HG02852 (cell line): ENCODE data around the gene DIP2B.

Experiments
- ATAC-seq: cut with Tn5 transposase; IDR thresholded peaks from one replicate; pipeline ENCODE4 v1.9.1; 2021; ENCODE audit warnings: mild to moderate bottlenecking, moderate library complexity; ENCODE audit not compliant: unreplicated experiment

Gene DIP2B

DNA sequence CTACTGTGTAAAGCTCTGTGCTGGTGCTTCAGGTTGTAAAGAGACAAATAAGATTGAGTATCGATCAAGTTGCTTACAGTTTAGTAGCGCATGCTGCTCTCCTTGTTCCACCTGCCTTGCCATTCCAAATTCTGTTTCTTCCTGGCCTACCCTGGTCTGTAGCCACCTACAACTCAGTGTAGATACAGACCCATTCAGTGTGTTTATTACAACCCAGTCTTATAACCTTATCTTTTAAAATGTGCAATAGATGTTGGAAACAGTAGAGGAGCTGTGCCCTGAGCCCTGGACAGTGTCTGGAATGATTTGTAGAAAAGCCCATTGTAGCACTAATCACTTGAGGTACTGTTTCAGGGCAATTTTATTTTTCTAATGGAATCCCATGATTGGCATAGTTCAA, 68.5 kb downstream of the DIP2B start:
- no peak for ATAC-seq

DNA sequence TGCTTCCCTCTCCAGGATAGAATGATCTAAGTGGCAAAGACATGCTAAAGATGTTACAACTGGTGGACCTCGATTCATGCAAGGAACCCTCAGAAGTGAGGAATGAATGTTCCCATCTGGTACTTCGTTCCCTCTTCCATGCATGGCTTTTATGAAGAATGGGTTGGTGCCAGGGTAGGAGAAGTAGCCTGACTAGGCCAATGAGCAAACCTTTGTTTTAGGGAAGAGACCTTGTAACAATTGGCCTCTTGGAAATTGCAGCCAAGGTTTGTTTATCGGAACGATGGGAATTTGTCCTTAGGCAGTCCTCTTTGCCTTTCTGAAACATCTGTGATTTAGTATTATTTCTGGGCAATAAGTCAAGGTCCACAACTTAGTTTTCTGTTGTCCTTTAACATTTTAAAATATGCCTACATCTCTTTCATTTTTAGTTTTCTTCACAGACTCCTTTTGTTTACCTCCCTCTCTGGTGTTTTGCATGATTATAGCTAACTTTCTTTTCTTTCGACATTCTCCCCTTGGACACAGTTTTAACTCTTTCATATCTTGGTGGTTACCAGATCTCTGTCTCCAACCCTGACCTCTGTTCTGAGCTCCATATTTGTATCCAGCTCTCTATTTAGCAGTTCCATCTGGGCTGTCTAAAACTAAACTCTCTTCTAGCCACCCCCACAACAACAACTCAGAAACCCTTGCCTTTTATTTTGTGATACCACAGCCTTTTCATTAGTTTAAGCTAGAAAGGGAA, 70.0 kb downstream of the DIP2B start:
- no peak for ATAC-seq

DNA sequence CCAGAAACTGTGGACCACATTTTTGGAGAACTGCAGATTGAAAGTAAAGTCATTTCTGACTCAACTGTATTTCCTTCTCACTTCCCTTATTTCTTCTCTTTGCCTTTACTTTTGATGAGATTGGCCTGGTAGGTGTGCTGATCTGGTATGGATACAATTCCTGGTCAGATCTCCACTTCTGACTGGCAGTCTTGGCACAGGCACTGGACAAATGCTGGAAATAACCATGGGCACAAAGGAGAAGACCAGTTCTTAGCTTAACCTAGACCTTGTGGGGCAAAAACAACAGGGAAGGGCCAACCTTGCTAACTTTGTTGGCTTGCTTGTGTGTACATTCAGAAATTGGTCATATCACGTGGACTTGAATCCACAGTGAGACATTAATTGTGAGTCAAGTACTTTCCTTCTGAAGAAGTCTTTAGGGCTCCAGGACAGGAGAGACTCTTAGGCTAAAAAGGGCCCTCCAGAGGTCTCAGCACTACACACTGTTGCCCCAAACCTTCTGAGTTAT, 75.0 kb downstream of the DIP2B start:
- no peak for ATAC-seq

DNA sequence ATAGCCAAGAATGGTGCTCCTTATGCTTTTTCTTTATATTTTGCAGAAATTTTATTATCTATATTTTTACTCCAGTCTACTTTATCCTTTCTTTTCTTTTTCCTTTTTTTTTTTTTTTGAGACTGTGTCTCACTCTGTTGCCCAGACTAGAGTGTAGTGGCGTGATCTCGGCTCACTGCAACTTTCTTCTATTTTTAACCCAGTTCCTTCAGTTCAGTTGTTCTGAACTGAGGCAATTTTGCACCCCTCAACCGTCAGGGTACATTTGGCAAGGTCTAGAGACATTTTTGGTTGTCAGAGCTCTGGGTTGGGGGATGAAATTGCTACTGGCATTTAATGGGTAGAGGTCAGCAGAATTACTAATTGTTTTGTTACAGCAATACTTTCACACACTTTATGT, 75.7 kb downstream of the DIP2B start:
- ATAC-seq, result no peak

DNA sequence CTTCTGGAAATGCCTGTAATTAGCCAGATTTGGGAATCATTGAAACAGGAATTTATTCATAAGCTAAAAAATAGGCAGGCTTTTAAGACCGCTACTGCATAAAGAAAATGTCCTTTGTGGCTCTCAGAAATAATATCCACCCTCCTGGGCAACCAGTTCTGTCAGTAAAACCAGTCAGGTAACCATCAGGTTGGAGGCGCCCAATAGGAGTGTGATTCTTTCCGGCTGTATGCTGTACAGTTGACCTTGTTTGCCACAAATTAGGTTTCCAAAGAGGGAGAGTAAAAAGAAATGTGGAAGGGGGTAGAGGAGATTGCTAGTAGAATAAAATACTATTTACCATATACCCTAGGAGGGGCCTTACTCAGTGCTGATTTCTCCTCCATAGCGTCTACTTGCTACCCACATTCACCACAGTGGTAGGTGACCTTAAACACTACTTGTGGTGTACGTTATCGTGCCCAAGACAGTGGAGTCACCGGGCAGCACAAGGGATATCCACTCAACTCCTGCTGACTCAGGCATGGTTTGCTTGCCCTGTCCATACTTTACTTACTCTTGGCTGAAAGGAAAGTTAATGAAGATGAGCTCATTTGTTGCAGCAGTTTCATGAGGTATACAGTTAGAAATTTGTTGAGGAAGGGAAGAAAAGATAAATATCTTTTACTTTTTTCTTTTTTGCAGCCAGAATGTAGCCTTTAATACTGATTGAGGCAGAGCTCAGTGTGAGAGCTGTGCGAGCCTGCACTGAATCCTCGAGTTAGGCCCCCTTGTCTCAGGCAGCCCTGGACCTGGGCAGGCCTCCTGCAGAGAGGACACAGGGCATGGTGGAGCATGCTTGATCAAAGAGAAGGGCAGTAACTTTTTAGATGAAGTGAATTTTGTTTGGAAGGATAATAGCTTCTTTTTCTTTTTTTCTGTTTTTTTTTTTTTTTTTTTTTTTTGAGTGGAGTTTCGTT, 76.7 kb downstream of the DIP2B start:
- ATAC-seq, result no peak

DNA sequence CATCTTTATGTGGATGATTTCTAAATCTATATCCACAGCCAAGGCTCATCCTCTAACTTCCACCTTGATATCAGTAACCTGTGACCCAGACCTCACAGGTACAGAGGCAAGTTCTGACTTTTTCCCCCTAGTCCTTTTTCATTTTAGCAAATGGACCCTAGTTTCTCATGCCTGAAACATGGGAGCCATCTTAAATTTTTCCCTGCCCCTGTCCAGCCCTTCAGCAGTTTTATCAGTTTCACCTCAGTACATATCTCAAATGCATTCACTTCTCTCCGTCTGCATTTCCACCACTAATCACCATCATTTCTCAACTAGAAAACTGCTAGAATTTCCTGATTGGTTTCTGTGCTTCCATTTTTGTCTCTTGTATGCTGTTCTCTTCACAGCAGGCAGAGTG, 79.3 kb downstream of the DIP2B start:
- ATAC-seq, result no peak

DNA sequence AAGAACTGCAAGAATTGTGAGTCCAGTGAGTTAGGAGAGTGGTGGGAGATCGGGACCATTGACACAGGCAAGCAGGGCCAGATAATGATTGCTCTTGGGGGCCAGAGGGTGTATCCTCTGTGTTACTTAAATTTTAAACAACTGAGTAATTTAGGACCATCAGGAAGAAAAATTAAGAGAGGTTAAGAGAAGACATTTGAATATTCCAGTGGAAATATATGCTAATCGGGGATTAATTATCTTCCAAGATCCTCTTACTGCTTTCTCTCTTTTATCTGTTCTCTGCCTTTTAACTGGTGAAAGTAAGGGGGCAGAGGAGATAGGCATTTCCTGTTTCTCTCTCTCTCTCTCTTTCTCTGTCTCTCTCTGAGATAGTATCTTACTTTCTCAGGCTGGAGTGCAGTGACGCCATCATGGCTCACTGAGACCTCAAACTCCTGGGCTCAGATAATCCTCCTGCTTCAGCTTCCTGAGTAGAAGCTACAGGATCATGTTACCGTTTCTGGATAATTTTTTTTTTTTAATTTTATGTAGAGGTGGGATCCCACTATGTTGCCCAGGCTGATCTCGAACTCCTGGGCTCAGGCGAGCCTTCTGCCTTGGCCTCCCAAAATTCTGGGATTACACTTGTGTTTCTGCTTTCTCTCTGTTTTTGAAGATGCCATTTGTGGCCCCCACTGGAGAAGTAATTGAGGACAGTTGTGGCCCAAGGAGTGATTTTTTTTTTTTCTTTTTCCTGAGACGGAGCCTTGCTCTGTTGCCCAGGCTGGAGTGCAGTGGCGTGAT, 85.1 kb downstream of the DIP2B start:
- no peak for ATAC-seq

DNA sequence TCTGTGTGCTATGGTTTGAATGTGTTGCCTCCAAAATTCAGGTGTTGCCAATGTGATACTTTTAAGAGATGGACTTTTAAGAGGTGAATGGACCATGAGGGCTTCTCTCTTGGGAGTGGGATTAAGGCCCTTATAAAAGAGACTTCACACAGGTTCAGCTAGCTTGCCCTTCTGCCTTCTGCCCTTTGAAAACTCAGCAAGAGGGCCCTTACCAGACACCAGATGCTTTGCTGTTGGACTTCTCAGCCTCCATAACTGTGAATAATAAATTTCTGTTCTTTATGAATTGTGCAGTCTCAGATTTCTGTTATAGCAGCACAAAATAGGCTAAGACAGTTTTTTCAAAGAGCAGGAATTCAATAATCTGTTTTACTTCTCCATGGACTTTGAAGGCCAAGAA, 86.1 kb downstream of the DIP2B start:
- no peak for ATAC-seq

DNA sequence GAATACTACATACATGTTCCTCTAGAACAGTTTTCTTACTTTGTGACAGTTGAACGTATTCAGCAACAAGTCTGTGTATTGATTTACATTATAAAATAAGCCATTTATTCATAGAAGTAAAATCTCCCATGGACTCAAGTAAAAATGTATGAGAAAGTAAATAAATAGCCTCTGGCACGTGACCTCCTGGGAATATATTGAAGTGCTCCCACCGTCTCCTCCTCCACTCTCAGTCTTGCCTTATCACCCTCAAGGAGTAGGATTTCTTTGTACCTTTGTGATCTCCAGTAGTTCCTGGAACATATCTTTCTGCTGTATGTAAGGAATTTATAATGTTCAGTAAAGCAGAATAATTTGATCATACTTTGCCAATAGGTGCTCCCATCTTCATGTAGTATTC, 90.9 kb downstream of the DIP2B start:
- ATAC-seq, result no peak

DNA sequence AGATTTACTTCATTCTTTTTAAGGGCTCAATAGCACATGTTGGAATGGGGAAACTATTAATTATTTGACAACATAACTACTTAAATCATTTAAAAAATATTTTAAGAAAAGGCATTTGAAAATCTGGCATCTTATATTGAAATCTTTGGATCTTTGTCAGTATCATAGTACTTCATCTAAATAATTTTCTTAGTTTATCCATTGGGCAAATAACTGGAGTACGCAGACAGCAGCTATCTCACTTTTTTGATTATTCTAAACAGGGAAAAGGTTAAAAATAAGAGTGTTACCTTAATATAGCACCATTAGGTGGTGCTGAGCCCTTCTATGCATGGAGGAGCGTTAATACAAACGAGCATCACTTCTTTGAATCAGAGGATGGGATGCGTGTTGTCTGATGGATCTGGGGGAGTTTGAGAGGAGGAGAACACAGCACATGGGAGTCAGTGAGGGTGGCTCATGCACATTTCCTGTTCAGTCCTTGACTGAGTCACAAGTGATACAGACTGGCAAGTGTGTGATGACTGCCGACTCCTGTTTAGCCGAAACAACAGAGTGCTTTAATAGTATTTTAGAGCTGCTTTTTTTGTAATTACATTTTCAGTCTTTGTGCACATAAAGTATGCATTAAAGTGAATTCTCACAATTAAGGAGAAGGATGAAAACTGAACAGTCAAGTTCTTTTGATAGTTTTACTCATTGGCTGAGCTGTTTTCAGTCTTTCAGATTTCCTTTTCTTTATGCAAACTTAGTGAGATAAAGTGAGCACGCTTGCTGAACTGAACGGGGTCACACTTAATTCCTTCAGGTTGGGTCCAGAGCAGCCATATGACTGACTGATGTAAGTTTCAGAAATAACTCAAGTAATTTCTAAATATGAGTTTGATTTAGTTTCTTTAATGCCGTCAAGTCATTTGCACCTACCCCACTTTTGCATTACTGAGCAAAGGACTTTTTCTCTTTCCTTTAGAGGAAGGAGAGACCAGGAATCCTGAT, 92.7 kb downstream of the DIP2B start:
- ATAC-seq, result peak; percentile 73

DNA sequence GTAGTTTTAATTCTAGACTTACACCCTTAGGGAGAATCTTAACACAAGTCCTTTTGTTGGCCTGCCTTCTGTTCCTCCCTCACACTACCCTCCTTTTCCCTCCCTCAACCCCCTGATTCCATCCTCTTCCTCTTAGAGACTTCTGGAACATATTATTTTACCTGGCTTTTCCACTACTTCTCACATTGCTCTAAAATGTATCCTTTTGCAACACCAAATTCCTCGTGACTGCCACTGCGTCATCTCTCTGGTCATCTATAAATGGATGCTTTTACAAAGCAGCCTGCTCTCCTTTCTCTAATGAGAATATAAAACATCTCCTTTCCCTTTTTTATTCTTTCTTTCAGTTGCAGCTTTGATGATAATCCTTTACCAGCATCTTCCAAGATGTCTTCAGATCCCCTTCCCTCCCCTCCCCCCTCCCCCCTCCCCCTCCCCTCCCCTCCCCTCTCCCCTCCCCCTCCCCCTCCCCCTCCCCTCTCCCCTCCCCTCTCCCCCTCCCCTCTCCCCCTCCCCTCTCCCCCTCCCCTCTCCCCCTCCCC, 93.6 kb downstream of the DIP2B start:
- no peak for ATAC-seq

DNA sequence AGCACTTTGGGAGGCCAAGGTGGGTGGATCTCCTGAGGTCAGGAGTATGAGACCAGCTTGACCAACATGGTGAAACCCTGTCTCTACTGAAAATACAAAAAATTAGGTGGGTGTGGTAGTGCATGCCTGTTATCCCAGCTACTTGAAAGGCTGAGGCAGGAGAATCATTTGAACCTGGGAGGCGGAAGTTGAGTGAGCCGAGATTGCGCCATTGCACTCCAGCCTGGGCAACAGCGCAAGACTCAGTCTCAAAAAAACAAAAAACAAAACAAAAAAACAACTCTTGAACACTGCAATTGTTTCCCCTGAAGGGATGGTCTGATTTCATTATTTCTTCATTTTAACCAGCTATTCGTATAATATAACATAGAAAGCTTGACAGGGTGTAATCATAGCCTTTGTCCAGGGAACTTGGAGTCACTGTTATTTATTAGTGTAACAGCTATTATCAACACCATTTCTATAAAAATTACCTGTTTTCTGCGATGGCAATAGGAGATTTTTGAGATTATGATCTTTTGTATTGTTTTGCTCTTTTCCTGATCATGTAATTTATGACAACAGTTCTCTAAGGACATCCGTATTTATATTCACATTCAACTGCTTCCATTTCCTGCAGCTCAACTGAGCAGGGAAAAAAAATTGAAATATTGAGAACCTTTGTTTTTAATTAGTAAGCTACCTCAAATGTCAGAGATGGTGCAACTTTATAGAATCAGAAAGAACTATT, 94.7 kb downstream of the DIP2B start:
- no peak for ATAC-seq

DNA sequence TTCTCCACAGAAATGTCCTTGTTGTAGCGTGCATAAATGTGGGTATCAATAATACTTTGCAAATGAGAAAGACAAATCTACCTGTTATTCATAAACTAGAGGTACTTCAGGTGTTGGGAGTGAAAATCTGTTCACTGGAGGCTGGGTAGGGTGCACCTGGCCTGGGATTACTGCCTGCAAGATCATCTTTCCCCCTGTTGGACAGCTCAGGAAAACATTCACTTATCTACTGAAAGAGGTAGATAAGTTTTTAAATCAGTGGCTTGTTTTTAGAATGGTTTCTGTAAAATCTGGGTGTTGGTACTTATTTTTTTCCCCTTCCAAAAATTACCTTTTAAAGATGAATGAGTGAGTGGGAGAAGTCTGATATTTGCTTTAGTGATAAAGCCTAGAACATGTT, 95.6 kb downstream of the DIP2B start:
- no peak for ATAC-seq

DNA sequence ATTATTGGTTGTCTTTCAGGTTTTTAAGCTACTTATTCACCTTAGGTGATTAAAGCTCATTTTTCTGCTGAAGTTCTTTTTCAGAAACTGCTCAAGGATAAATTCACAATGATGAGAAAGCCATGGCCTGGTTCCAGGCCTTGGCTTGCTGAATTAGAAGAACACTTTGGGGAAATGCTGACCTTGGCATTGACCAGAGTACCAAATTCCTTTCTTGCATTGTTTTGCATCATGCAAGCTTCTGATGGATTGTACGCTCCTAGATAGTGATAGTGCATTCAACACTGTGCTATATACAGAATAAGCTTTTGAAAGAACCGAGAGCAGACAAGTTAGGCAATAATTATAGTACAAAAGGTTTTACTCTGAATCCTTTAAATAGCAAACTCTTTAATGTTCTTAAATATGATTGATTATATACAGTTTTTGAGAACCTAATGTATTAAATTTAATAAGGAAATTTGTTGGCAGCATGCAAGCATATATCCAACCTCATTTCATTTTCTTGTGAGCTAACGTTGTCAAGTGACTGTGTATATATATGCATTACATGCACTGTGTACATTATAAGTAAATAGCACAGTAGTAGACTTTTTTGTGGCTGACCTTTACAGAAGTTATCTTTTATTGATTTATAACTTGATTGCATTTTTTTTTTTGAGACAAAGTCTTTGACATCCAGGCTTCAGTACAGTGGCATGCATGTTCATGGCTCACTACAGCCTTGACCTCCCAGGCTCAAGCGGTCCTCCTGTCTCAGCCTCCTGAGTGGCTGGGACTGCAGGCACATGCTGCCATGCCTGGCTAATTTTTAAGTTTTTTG, 99.2 kb downstream of the DIP2B start:
- ATAC-seq, result no peak

DNA sequence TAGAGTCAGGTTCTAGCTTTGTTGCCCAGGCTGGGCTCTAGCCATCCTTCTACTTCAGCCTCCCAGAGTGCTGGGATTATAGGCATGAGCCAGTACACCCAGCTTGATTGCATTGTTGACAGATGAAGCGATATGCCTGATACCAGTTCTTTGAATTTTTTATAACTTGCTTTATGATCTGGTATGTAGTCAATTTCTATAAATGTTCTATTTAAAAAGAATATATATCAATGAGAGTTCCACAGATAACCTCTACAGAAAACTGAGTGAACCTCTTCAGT, 99.8 kb downstream of the DIP2B start:
- no peak for ATAC-seq

DNA sequence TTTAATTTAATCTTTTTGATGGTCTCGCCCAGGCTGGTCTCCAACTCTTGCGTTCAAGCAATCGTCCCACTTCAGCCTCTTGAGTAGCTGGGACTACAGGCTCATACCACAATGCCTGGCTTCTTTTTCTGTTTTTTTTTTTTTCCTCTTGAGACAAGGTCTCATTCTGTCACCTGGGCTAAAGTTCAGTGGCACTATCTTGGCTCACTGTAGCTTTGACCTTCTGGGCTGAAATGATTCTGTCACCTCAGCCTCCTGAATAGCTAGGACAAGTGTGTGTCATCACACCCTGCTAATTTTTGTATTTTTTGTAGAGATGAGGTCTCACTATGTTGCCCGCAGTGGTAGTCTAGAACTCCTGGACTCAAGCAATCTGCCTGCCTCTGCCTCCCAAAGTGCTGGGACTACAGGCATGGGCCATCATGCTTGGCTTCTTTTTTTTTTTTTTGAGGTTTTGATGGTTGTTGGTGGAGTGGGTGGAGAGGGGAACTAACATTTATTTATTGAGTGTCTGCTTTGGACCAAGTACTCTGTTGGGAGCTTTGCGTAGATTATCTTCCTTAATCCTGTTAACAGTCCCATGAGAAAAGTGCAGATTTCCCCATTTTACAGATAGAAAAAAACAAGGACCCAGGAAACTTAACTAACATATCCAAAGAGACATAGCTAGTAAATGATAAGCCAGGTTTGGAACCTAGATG, 102.0 kb downstream of the DIP2B start:
- ATAC-seq, result no peak

DNA sequence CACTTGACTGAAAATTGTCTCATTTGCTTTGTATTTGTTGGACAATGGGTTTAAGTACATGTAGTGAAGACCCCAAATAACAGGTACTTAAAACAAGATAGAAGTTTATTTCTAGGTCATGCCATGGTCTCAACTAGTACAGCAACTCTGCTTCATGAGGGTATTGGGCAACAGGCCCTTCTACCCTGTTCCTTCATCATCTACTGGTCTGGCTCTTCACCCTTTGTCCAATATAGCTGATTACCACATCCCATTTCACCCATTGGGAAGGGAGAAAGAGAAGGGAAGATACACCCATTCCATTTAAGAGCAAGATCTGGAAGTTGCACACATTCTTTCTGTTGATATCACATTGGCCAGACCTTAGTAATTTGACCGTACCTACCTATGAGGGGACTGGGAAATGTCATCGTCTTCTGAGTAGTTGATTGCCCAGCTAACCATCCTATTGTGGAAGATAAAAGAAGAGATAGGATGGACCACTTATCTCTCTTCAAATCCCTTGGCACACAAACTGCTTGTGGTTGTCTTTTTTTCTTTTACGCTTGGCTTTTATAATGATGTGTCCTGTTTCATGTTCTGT, 104.6 kb downstream of the DIP2B start:
- ATAC-seq, result no peak
